HFFc6 (cell line): ENCODE results near the gene PIGK. TPM values are rescaled to one million over a fixed set of nuclear protein-coding genes. Genes with fewer than 3 reads are reported as not detected.

Experiments
- DNase-seq: peaks from one replicate; pipeline ENCODE4 v3.0.0-alpha.2; 2018
- H3K27ac Mint-ChIP-seq: 2 replicates; pipeline ENCODE4 v1.8.0; 2020; ENCODE audit warnings: mild to moderate bottlenecking, mixed read lengths
- H3K27me3 Mint-ChIP-seq: 2 replicates; pipeline ENCODE4 v1.8.0; 2021; ENCODE audit warnings: mild to moderate bottlenecking, moderate library complexity, mixed read lengths; ENCODE audit not compliant: insufficient read depth
- H3K36me3 Mint-ChIP-seq: 2 replicates; pipeline ENCODE4 v1.8.0; 2021; ENCODE audit warnings: low read depth, mixed read lengths
- H3K4me1 Mint-ChIP-seq: 2 replicates; pipeline ENCODE4 v1.8.0; 2020; ENCODE audit warnings: low read depth, mixed read lengths
- H3K4me3 Mint-ChIP-seq: 2 replicates; pipeline ENCODE4 v1.8.0; 2020; ENCODE audit warnings: mild to moderate bottlenecking, moderate library complexity, mixed read lengths
- H3K9me3 Mint-ChIP-seq: 2 replicates; pipeline ENCODE4 v1.8.0; 2020; ENCODE audit warnings: mild to moderate bottlenecking, mixed read lengths
- CTCF ChIP-seq: fragments of 200-600 bp; sonication (generic); IDR thresholded peaks from 2 replicates; pipeline ENCODE4 v1.5.0; 2021; ENCODE audit warnings: antibody characterized with exemption, mild to moderate bottlenecking
- total RNA-seq, 6 experiments: library from RNA; stranded (reverse); fragmentation: NEBNext Ultra II Directional; extraction: Animal tissue kit (Norgen Biotek cat#: 25700); gene quantifications; 2 replicates in 1 of 6; 3 replicates in 5 of 6; pipeline ENCODE4 v1.2.3, GENCODE V29; 2021

PIGK gene
- total RNA-seq, 6 experiments from 2014 or later: 55.4 to 77.9 (median 65.5) TPM

- peaks cover 8% of the 10 kb centered on the region for H3K4me1 Mint-ChIP-seq
- H3K9me3 Mint-ChIP-seq: no peaks in the 10 kb centered on the region
- H3K27me3 Mint-ChIP-seq: peaks cover 6% of the 10 kb centered on the region
- no peak for TF ChIP-seq CTCF
- H3K4me3 Mint-ChIP-seq: no peak overlapping the region
- H3K27ac Mint-ChIP-seq: no peak overlapping the region
- DNase-seq: no peak
- H3K36me3 Mint-ChIP-seq: no peaks in the 10 kb centered on the region
Measured at GRCh38 chr1:77056525-77056924, 162.7 kb downstream of the PIGK start.

DNA sequence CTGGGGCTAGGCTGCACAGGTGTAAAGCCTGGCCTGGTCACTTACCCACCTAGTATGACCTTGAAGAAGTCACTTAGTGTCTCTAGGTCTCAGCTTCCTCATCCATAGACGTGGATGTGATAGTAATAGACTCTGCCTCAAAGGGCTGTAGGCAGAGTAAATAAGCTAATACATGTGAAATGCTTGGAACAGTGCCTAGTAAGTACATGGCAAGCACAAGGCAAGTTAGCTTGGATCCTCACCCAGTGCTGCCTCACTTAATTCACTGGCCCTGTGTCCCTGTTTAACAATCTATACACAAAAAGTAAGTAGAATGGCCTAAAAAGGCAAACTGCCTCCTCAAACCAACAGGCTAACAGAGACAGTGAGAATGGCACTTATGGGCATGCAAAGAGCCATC lies 167.8 kb downstream of the PIGK start:
- H3K9me3 Mint-ChIP-seq: no peaks in the 10 kb centered on the region
- TF ChIP-seq CTCF: no peak
- no peak for DNase-seq
- no peak overlapping the region for H3K4me3 Mint-ChIP-seq
- peaks cover 11% of the 10 kb centered on the region for H3K27me3 Mint-ChIP-seq
- no peaks in the 10 kb centered on the region for H3K36me3 Mint-ChIP-seq
- peaks cover 8% of the 10 kb centered on the region for H3K4me1 Mint-ChIP-seq
- no peak overlapping the region for H3K27ac Mint-ChIP-seq

DNA sequence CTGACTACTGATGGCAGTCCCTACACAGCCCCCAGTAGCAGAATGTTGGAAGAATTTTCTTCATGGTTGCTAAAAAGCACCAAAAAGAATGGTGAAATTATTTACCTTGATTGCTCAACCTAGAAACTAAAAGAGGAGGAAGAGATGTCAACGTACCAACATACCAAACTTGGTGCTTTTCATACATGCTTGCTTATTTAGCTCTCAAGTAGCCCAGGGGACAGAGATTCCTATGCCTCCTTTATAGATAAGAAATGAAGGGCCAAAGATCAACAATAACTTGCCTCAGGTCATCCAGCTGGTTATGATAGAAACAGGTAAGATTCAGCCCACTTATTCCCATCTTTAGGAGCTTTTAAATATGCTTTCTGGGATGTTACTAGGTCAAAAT lies 170.6 kb downstream of the PIGK start:
- Mint-ChIP-seq H3K36me3 (no peaks in the 10 kb centered on the region), H3K4me3 (no peak overlapping the region), H3K9me3 (no peaks in the 10 kb centered on the region), H3K27ac (no peak overlapping the region), H3K4me1 (peaks cover 4% of the 10 kb centered on the region), H3K27me3 (peaks cover 10% of the 10 kb centered on the region)
- DNase-seq: no peak
- no peak for TF ChIP-seq CTCF

DNA sequence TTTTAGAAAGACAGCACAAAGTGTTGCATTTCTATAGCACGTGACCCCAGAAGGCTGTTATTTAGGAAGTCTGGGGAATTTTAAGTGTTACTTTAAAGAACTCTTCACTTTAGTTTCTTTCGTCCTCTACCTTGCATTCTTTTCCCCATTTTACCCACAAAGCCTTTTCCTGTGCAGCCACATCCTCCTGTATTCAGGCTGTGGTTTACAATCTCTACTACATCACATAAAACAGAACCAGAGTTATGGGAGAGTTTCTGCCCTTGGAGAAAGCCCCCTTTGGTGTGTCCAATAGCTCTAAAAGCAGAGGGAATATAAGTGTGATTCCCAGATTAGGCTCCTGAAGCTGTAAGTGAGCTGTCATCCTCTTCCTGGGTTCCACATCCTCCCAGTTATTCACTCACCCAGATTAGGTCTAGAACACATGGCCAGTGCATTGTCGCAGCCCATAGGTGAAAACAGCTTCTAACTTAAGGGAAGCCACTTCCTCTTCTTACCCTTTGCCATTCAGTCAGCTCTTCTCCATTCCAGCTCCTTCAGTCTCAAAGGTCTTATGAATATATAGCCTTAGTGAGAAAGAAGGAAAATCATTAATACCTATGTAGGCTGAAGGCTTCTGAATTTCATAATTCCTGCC lies 171.1 kb downstream of the PIGK start:
- no peak for DNase-seq
- no peak overlapping the region for H3K4me3 Mint-ChIP-seq
- no peaks in the 10 kb centered on the region for H3K4me1 Mint-ChIP-seq
- H3K9me3 Mint-ChIP-seq: no peaks in the 10 kb centered on the region
- no peaks in the 10 kb centered on the region for H3K36me3 Mint-ChIP-seq
- H3K27ac Mint-ChIP-seq: no peak overlapping the region
- H3K27me3 Mint-ChIP-seq: peaks cover 7% of the 10 kb centered on the region
- no peak for TF ChIP-seq CTCF

DNA sequence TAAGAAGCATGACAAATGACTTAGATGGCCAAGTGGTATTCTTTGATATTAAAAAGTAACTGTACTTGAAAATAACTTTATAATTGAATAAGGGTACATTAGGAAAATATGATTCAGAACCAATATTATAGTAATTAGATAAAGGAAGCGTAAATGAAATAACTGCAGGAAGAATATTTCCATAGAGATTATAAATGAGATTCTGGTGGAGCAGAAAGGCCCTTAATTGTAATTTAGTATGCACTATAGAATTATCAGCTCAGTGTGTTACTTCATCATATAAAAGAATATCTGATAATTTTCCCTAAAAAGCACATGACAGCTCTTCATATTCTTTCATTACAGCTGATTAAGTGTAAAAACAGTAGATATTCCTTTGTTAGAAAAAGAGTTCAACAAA lies 171.7 kb downstream of the PIGK start:
- Mint-ChIP-seq H3K4me3 (no peak overlapping the region), H3K27ac (no peak overlapping the region), H3K4me1 (no peaks in the 10 kb centered on the region), H3K36me3 (no peaks in the 10 kb centered on the region), H3K27me3 (peaks cover 7% of the 10 kb centered on the region; the same call in 1 of the 2 replicates), H3K9me3 (no peaks in the 10 kb centered on the region)
- TF ChIP-seq CTCF: no peak
- DNase-seq: no peak
